Measurements from ENCODE around the gene GPR87. TPM values are rescaled to one million over a fixed set of nuclear protein-coding genes. Genes with fewer than 3 reads are reported as not detected.
A peak's percentile ranks its signal among the peaks of the same experiment; 100 is the strongest.

The GPR87 gene
- total RNA-seq, 1 donor from 2014 or later = not detected

GRCh38 chr3:151283387-151283786, 33.2 kb downstream of the GPR87 start:
- Histone ChIP-seq H3K9me3 (no peaks in the 10 kb centered on the region), H3K4me3 (no peak overlapping the region), H3K36me3 (no peaks in the 10 kb centered on the region), H3K4me1 (peaks cover 0 to 2% of the 10 kb centered on the region in 2 donors), H3K27ac (no peak overlapping the region), H3K27me3 (no peaks in the 10 kb centered on the region)
- intact Hi-C loops (cut with DNase I) = loop anchor here (1.0 to 2.0 kb wide), 2 partner anchors 56 to 495 kb away; no protein-coding TSS in a partner anchor
- DNase-seq (ENCODE audit: low spot score in 2 of 2) = no peak
- no peak for TF ChIP-seq CTCF (IDR thresholded peaks at IDR 0.05)

- H3K4me1 ChIP-seq = peaks cover 0 to 2% of the 10 kb centered on the region in 2 donors
- no peaks in the 10 kb centered on the region for H3K36me3 ChIP-seq
- intact Hi-C loops (cut with DNase I) = loop anchor here (1.0 to 2.0 kb wide), 3 partner anchors 56 to 494 kb away; no protein-coding TSS in a partner anchor
- no peaks in the 10 kb centered on the region for H3K9me3 ChIP-seq
- H3K4me3 ChIP-seq = no peak overlapping the region
- peak; percentile 51 to 72 (median 68) for TF ChIP-seq CTCF (IDR thresholded peaks at IDR 0.05)
- no peak overlapping the region for H3K27ac ChIP-seq
- H3K27me3 ChIP-seq = no peaks in the 10 kb centered on the region
- no peak for DNase-seq (ENCODE audit: low spot score in 2 of 2)
These were observed 33.7 kb downstream of the GPR87 start for GRCh38 chr3:151282921-151283320.

- no peaks in the 10 kb centered on the region for H3K36me3 ChIP-seq
- intact Hi-C loops (cut with DNase I) = loop anchor here (1.0 to 2.0 kb wide), 2 partner anchors 113 to 493 kb away; no protein-coding TSS in a partner anchor
- H3K27me3 ChIP-seq = no peaks in the 10 kb centered on the region
- TF ChIP-seq CTCF (IDR thresholded peaks at IDR 0.05) = no peak
- H3K4me1 ChIP-seq = peaks cover 0 to 2% of the 10 kb centered on the region in 2 donors
- no peaks in the 10 kb centered on the region for H3K9me3 ChIP-seq
- no peak for DNase-seq (ENCODE audit: low spot score in 2 of 2)
- no peak overlapping the region for H3K4me3 ChIP-seq
- H3K27ac ChIP-seq = no peak overlapping the region
These were observed 34.8 kb downstream of the GPR87 start for GRCh38 chr3:151281671-151282324.

GRCh38 chr3:151278230-151278629, 38.4 kb downstream of the GPR87 start, which contains the start of gene P2RY14:
Gene P2RY14 (minus strand): TSS chr3:151278542. CDS start chr3:151214316, 64,226 bp downstream.
- TF ChIP-seq CTCF (IDR thresholded peaks at IDR 0.05) = no peak
- Histone ChIP-seq H3K36me3 (no peaks in the 10 kb centered on the region), H3K4me1 (no peaks in the 10 kb centered on the region), H3K9me3 (no peaks in the 10 kb centered on the region), H3K27ac (no peak within 1 kb of the TSS), H3K4me3 (no peak within 1 kb of the TSS), H3K27me3 (no peaks in the 10 kb centered on the region)
- no peak for DNase-seq (ENCODE audit: low spot score in 2 of 2)
- intact Hi-C loops (cut with DNase I) = no loop called here

- Histone ChIP-seq H3K4me3 (no peak overlapping the region), H3K27me3 (no peaks in the 10 kb centered on the region), H3K27ac (no peak overlapping the region), H3K4me1 (no peaks in the 10 kb centered on the region), H3K9me3 (no peaks in the 10 kb centered on the region), H3K36me3 (no peaks in the 10 kb centered on the region)
- DNase-seq (ENCODE audit: low spot score in 2 of 2) = no peak
- no peak for TF ChIP-seq CTCF (IDR thresholded peaks at IDR 0.05)
- intact Hi-C loops (cut with DNase I) = no loop called here
These were observed 40.0 kb downstream of the GPR87 start for GRCh38 chr3:151276687-151277042.

Measured in ascending aorta (tissue), 2 donors.